HEK293T (cell line): Measurements from ENCODE around the gene CAMK2G.

ENCODE experiments used
- CTCF ChIA-PET: fragments of 350-600 bp; formaldehyde crosslinking; extraction: SDS; loops from one replicate; lab custom pipeline; 2021; ENCODE audit warnings: antibody characterized with exemption, inconsistent platforms; lab: Yijun Ruan, JAX
- POLR2A ChIA-PET: fragments of 350-600 bp; formaldehyde crosslinking; extraction: SDS; loops from one replicate; lab custom pipeline; 2020; ENCODE audit warnings: antibody characterized with exemption, inconsistent platforms; lab: Yijun Ruan, JAX
- DNase-seq: peaks from one replicate; pipeline ENCODE4 v3.0.0; 2012; ENCODE audit warnings: mixed read lengths; ENCODE audit errors: extremely low spot score
- ARNT ChIP-seq: fragments of 450-650 bp; IDR thresholded peaks from 2 replicates; pipeline ENCODE4 v1.6.1; 2017; ENCODE audit warnings: mild to moderate bottlenecking
- BHLHE40 ChIP-seq: fragments of 450-650 bp; IDR thresholded peaks from 2 replicates; pipeline ENCODE4 v1.6.1; 2016; ENCODE audit warnings: mild to moderate bottlenecking, moderate library complexity, borderline replicate concordance
- CTBP1 ChIP-seq: fragments of 450-650 bp; IDR thresholded peaks from 2 replicates; pipeline ENCODE4 v1.6.1; 2016; ENCODE audit warnings: borderline replicate concordance
- ELF4 ChIP-seq: fragments of 450-650 bp; IDR thresholded peaks from 2 replicates; pipeline ENCODE4 v1.6.1; 2017; ENCODE audit warnings: antibody characterized with exemption
- FOXA1 ChIP-seq: fragments of 450-650 bp; IDR thresholded peaks from 2 replicates; pipeline ENCODE4 v1.6.1; 2016; ENCODE audit warnings: mild to moderate bottlenecking
- FOXK2 ChIP-seq: fragments of 450-650 bp; IDR thresholded peaks from 2 replicates; pipeline ENCODE4 v1.6.1; 2016; ENCODE audit warnings: mild to moderate bottlenecking
- FOXM1 ChIP-seq: fragments of 450-650 bp; IDR thresholded peaks from 2 replicates; pipeline ENCODE4 v1.6.1; 2017; ENCODE audit warnings: mild to moderate bottlenecking, borderline replicate concordance
- HDGF ChIP-seq: fragments of 450-650 bp; IDR thresholded peaks from 2 replicates; pipeline ENCODE4 v1.6.1; 2017; ENCODE audit warnings: antibody characterized with exemption, borderline replicate concordance
- L3MBTL2 ChIP-seq: fragments of 450-650 bp; conservative IDR thresholded peaks from 2 replicates; pipeline ENCODE4 v1.6.1; 2016; ENCODE audit warnings: mild to moderate bottlenecking
- LEF1 ChIP-seq: fragments of 450-650 bp; IDR thresholded peaks from 2 replicates; pipeline ENCODE4 v1.6.1; 2017; ENCODE audit warnings: mild to moderate bottlenecking, borderline replicate concordance
- NFRKB ChIP-seq: fragments of 450-650 bp; IDR thresholded peaks from 2 replicates; pipeline ENCODE4 v1.6.1; 2016; ENCODE audit warnings: mild to moderate bottlenecking, moderate library complexity
- SP1 ChIP-seq: fragments of 450-650 bp; IDR thresholded peaks from 2 replicates; pipeline ENCODE4 v1.6.1; 2017
- SUZ12 ChIP-seq: fragments of 450-650 bp; IDR thresholded peaks from 2 replicates; pipeline ENCODE4 v1.6.1; 2016; ENCODE audit warnings: mild to moderate bottlenecking
- TARDBP ChIP-seq: fragments of 450-650 bp; IDR thresholded peaks from 2 replicates; pipeline ENCODE4 v1.6.1; 2016
- ZNF384 ChIP-seq: fragments of 450-650 bp; IDR thresholded peaks from 2 replicates; pipeline ENCODE4 v1.6.1; 2016
- TF ChIP-seq, protein P1 (sequence below): fragments of 450-650 bp; IDR thresholded peaks from 2 replicates; pipeline ENCODE4 v1.6.1; 2016

The CAMK2G gene

GRCh38 chr10:73917566-73918305 lies 43.4 kb upstream of the CAMK2G start:
- no peak for DNase-seq
- ChIA-PET CTCF (interaction anchor here (0.7 to 1.1 kb wide), 2 partner anchors 23 to 38 kb away, joined by 3 to 6 read pairs; no protein-coding TSS in a partner anchor), POLR2A (no interaction called here)
- TF ChIP-seq ZNF384 (no peak), NFRKB (no peak), BHLHE40 (no peak), FOXK2 (no peak), ELF4 (no peak), SUZ12 (no peak), SP1 (no peak), L3MBTL2 (no peak), HDGF (no peak), FOXA1 (no peak), TARDBP (no peak), LEF1 (no peak), ARNT (no peak), CTBP1 (no peak), FOXM1 (no peak)
- TF ChIP-seq, protein P1, sequence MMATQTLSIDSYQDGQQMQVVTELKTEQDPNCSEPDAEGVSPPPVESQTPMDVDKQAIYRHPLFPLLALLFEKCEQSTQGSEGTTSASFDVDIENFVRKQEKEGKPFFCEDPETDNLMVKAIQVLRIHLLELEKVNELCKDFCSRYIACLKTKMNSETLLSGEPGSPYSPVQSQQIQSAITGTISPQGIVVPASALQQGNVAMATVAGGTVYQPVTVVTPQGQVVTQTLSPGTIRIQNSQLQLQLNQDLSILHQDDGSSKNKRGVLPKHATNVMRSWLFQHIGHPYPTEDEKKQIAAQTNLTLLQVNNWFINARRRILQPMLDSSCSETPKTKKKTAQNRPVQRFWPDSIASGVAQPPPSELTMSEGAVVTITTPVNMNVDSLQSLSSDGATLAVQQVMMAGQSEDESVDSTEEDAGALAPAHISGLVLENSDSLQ = no peak

DNA sequence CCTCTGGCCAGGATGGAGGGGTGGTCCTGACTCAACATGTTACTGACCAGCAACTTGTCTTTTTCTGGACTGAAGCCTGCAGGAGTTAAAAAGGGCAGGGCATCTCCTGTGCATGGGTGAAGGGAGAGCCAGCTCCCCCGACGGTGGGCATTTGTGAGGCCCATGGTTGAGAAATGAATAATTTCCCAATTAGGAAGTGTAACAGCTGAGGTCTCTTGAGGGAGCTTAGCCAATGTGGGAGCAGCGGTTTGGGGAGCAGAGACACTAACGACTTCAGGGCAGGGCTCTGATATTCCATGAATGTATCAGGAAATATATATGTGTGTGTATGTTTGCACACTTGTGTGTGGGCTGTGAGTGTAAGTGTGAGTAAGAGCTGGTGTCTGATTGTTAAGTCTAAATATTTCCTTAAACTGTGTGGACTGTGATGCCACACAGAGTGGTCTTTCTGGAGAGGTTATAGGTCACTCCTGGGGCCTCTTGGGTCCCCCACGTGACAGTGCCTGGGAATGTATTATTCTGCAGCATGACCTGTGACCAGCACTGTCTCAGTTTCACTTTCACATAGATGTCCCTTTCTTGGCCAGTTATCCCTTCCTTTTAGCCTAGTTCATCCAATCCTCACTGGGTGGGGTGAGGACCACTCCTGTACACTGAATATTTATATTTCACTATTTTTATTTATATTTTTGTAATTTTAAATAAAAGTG lies 42.6 kb upstream of the CAMK2G start:
- ChIA-PET CTCF (interaction anchor here (1.1 kb wide), 1 partner anchor 24 kb away, joined by 6 read pairs; no protein-coding TSS in a partner anchor), POLR2A (no interaction called here)
- DNase-seq = no peak
- TF ChIP-seq HDGF (no peak), FOXK2 (no peak), SP1 (no peak), L3MBTL2 (no peak), ZNF384 (no peak), SUZ12 (no peak), LEF1 (no peak), NFRKB (no peak), ARNT (no peak), CTBP1 (no peak), ELF4 (no peak), FOXA1 (no peak), BHLHE40 (no peak), FOXM1 (no peak), TARDBP (no peak)
- TF ChIP-seq, protein P1 = no peak

GRCh38 chr10:73915206-73915851 lies 41.0 kb upstream of the CAMK2G start:
- POLR2A ChIA-PET = no interaction called here
- CTCF ChIA-PET = interaction anchor here (0.7 to 1.6 kb wide), 2 partner anchors 28 to 36 kb away, joined by 4 to 7 read pairs; no protein-coding TSS in a partner anchor
- no peak for DNase-seq
- no peak for TF ChIP-seq SUZ12
- TF ChIP-seq L3MBTL2 = no peak
- no peak for TF ChIP-seq FOXM1
- TF ChIP-seq, protein P1 = no peak
- no peak for TF ChIP-seq CTBP1
- TF ChIP-seq ELF4 = no peak

- no peak for DNase-seq
- CTCF ChIA-PET = interaction anchor here (1.6 kb wide), 1 partner anchor 35 kb away, joined by 7 read pairs; no protein-coding TSS in a partner anchor
- POLR2A ChIA-PET = no interaction called here
- no peak for TF ChIP-seq ARNT
- no peak for TF ChIP-seq BHLHE40
- TF ChIP-seq TARDBP = no peak
- TF ChIP-seq CTBP1 = no peak
- no peak for TF ChIP-seq ELF4
- TF ChIP-seq L3MBTL2 = no peak
- no peak for TF ChIP-seq FOXM1
- TF ChIP-seq NFRKB = no peak
Observed at GRCh38 chr10:73914036-73914435, 39.7 kb upstream of the CAMK2G start.

DNA sequence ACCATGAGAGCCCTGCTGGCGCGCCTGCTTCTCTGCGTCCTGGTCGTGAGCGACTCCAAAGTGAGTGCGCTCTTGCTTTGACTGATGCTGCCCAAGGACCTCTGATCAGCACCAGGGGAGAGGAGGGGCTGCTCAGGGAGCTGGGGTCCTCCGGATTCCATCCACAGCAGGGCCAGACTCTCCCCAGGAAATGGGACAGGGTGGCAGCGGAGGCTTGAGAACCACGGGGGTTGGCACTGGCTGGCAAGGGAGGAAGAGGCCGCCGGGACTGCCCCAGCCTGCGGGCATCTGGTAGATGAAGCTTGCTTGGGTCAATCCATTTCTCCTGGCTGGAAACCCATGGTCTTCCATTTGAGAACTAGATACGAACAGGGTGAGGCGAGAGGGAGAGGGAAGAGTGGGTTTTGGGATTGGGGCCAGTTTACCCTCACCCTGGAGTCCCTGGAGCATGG lies 37.2 kb upstream of the CAMK2G start:
- ChIA-PET CTCF (no interaction called here), POLR2A (interaction anchor here (1.5 kb wide), 1 partner anchor 26 kb away, joined by 4 read pairs; no protein-coding TSS in a partner anchor)
- DNase-seq = no peak
- TF ChIP-seq L3MBTL2 (no peak), FOXK2 (no peak), NFRKB (no peak), SUZ12 (no peak)
